ENCODE data around the gene C1orf115. TPM values are rescaled to one million over a fixed set of nuclear protein-coding genes. Genes with fewer than 3 reads are reported as not detected.

The C1orf115 gene
- total RNA-seq, 1 experiment from 2014 or later = 5.6 TPM

DNA sequence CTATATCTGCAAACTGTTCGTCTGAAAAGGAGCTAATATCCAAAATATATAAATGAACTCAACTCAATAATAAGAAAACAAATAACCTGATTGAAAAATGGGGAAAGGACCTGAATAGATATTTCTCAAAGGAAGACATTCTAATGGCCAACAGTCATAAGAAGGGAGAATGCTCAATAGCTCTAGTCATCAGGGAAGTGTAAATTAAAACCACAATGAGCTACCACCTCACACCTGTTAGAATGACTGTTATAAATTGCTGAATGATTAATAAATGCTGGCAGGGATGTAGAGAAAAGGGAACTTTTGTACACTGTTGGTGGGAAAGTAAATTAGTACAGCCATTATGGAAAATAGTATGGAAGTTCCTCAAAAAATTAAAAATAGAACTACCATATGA lies 21.2 kb upstream of the C1orf115 start:
- ChIA-PET POLR2A (ENCODE audit: unreplicated experiment) (interaction anchor here (0.7 kb wide), 1 partner anchor 14 kb away, joined by 3 read pairs; no protein-coding TSS in a partner anchor), CTCF (interaction anchor here (0.6 kb wide), 1 partner anchor 10 kb away, joined by 4 read pairs; no protein-coding TSS in a partner anchor)
- H3K4me3 ChIP-seq = no peak overlapping the region
- H2AFZ ChIP-seq = no peak overlapping the region
- no peaks in the 10 kb centered on the region; the same call in 1 of the 2 replicates for H3K9me3 ChIP-seq (ENCODE audit: insufficient read depth, low read depth)
- no peaks in the 10 kb centered on the region for H3K4me1 ChIP-seq (replicated peaks; ENCODE audit: insufficient read depth)
- TF ChIP-seq CTCF (conservative IDR thresholded peaks at IDR 0.05) (no peak), EZH2 (IDR thresholded peaks at IDR 0.05; ENCODE audit: low read depth) (no peak)
- no peaks in the 10 kb centered on the region for H3F3A ChIP-seq (ENCODE audit: insufficient read depth, low read depth)
- H4K20me1 ChIP-seq (ENCODE audit: insufficient read depth) = no peaks in the 10 kb centered on the region
- H3K27me3 ChIP-seq (ENCODE audit: insufficient read depth, low read depth) = no peaks in the 10 kb centered on the region
- no peak for DNase-seq
- H3K79me2 ChIP-seq (ENCODE audit: low read depth) = no peaks in the 10 kb centered on the region
- no peaks in the 10 kb centered on the region for H3K9me2 ChIP-seq (ENCODE audit: insufficient read depth)
- BruUV-seq (replicated peaks) = no TSS peak
- H3K27ac ChIP-seq = no peak overlapping the region
- no peaks in the 10 kb centered on the region for H3K36me3 ChIP-seq (ENCODE audit: low read depth)
- intact Hi-C loops (cut with micrococcal nuclease; ENCODE audit: unreplicated experiment) = no loop called here
- H3K4me2 ChIP-seq = no peak overlapping the region

DNA sequence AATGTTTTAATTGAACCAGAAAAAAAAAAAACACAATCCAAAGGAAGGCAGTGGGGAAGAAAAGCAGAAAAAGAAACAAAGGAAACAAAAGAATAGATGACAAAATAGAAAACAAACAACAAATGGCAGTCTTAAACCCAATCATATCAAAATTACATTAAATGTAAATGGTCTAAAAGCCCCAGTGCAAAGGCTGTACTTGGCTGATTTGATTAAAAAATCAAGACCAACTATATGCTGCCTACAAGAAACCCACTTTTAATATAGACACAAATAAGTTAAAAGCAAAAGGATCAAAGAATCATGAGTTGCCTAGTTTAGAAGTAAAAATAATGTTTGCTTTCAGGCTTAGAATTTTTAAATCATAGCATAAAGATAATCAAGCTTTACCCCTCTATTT lies 19.8 kb upstream of the C1orf115 start:
- intact Hi-C loops (cut with micrococcal nuclease; ENCODE audit: unreplicated experiment) = no loop called here
- DNase-seq = no peak

DNA sequence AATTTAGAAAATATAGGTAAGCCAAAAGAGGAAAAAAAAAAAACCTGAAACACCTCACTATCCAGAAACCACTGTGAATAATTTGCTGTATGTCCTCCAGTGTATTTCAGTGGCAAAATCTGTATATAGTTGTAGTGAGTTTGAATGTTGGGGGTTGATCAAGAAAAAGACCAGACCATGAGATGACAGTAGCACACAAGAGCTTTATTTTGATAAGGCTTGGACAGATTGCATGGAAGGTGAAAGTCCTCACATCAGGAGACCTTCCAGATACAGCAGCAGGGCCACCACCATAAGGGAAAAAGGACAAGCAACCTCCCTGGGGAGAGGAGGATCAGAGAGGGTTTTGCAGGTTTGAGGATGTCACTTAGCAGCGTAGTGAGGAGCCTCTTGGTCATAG lies 16.2 kb upstream of the C1orf115 start:
- no peak for DNase-seq
- Histone ChIP-seq H4K20me1 (ENCODE audit: insufficient read depth) (no peaks in the 10 kb centered on the region), H3K79me2 (ENCODE audit: low read depth) (no peaks in the 10 kb centered on the region), H3K4me2 (no peak overlapping the region), H3F3A (ENCODE audit: insufficient read depth, low read depth) (no peaks in the 10 kb centered on the region), H3K9me2 (ENCODE audit: insufficient read depth) (no peaks in the 10 kb centered on the region), H3K4me3 (no peak overlapping the region), H3K36me3 (ENCODE audit: low read depth) (no peaks in the 10 kb centered on the region), H2AFZ (no peak overlapping the region), H3K4me1 (replicated peaks; ENCODE audit: insufficient read depth) (no peaks in the 10 kb centered on the region), H3K27ac (no peak overlapping the region), H3K9me3 (ENCODE audit: insufficient read depth, low read depth) (no peaks in the 10 kb centered on the region; the same call in 1 of the 2 replicates), H3K27me3 (ENCODE audit: insufficient read depth, low read depth) (no peaks in the 10 kb centered on the region)
- intact Hi-C loops (cut with micrococcal nuclease; ENCODE audit: unreplicated experiment) = no loop called here
- TF ChIP-seq EZH2 (IDR thresholded peaks at IDR 0.05; ENCODE audit: low read depth) (no peak), CTCF (conservative IDR thresholded peaks at IDR 0.05) (no peak)
- BruUV-seq (replicated peaks) = no TSS peak
- ChIA-PET CTCF (no interaction called here), POLR2A (ENCODE audit: unreplicated experiment) (no interaction called here)

More for the DNA sequence above, 19.8 kb upstream of the C1orf115 start:
- Histone ChIP-seq H3K4me3 (no peak overlapping the region), H3K79me2 (ENCODE audit: low read depth) (no peaks in the 10 kb centered on the region), H3K4me1 (replicated peaks; ENCODE audit: insufficient read depth) (no peaks in the 10 kb centered on the region), H3K27ac (no peak overlapping the region), H3K9me3 (ENCODE audit: insufficient read depth, low read depth) (no peaks in the 10 kb centered on the region; the same call in 1 of the 2 replicates), H3K4me2 (no peak overlapping the region), H3K27me3 (ENCODE audit: insufficient read depth, low read depth) (no peaks in the 10 kb centered on the region), H3K36me3 (ENCODE audit: low read depth) (no peaks in the 10 kb centered on the region), H3K9me2 (ENCODE audit: insufficient read depth) (no peaks in the 10 kb centered on the region), H2AFZ (no peak overlapping the region), H3F3A (ENCODE audit: insufficient read depth, low read depth) (no peaks in the 10 kb centered on the region), H4K20me1 (ENCODE audit: insufficient read depth) (no peaks in the 10 kb centered on the region)
- ChIA-PET CTCF (no interaction called here), POLR2A (ENCODE audit: unreplicated experiment) (no interaction called here)
- TF ChIP-seq EZH2 (IDR thresholded peaks at IDR 0.05; ENCODE audit: low read depth) = no peak
- no peak for TF ChIP-seq CTCF (conservative IDR thresholded peaks at IDR 0.05)
- no TSS peak for BruUV-seq (replicated peaks)

Measured in PC-9 (cell line).